ENCODE results near the gene TMEM269.

The TMEM269 gene, protein sequence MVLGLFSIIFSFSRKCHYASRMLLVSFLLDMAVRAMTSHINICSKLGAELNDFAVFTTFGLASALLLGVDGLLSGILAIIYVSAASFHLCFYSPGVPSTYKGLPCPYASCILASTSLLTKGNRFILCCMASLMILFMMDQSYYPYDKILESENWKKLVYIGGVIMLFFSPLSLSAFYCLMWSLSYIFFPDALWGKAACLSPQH

DNA sequence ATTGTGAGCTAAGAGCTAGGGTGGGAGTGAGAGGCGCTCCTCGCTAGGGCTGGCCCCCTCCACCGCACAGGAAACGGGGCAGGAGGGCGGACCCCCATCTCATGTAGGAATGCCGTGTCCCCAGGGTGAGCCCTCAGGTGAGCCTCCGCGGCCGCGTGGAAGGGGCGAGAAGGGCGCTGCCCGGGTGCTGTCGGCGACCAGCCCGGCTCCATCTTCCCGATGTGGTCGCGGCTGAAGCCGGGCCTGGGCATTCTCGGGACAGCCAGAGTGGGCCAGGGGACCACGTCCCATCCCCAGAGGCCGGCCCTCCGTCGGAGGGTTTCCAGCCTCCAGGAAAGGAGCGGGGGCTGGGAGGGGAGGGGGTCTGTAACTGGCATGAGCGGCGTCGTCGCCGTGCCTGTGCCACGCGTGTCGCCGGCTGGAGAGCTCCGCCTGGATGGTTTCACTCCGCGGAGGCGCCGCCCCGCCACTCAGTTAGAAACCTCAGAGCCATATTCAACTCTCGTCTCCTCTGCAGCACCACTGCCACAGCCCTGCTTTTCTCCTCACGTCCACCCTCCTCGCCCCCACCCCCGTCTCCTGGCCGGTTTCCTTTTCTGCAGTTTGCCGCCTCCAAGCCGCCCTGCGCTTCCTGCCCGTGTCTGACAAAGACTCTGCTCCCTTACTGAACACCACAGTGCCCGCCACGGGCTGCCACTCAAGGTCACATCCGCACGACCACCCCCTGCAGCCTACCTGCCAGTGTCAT lies at the start of gene TMEM269:
Gene TMEM269 (plus strand): TSS at position 46 of the 748 bp plus-strand sequence. CDS start 4,903 bp downstream, outside the sequence.
- in situ Hi-C loops (cut with MboI; ENCODE audit: low sequenced_read_pairs) = loop anchor here (10.0 kb wide), 1 partner anchor 290 kb away; no protein-coding TSS in a partner anchor

DNA sequence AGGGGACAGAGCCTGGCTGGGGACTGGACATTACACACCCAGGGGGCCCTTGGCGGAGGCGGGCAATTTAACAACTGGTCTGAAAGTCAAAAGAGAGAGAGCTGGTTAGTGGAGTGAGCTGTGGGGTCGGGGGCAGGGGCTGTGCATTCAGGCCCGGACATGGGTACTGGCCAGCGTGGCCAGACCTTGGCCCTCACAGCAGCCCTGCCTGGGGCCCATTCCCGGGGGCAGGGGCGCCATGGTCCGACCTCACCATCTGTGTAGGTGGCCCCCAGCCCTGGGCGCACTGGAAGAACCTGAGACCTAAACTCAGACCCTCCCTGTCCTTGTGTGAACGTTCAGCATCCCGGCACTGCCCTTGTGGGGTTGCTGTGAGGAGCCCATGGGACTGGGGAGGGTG lies 49.7 kb upstream of the TMEM269 start:
- in situ Hi-C loops (cut with MboI; ENCODE audit: low sequenced_read_pairs) = loop anchor here (10.0 to 25.0 kb wide), 2 partner anchors 220 to 573 kb away; partner anchors contain the start of genes GUCA2A and GUCA2B

DNA sequence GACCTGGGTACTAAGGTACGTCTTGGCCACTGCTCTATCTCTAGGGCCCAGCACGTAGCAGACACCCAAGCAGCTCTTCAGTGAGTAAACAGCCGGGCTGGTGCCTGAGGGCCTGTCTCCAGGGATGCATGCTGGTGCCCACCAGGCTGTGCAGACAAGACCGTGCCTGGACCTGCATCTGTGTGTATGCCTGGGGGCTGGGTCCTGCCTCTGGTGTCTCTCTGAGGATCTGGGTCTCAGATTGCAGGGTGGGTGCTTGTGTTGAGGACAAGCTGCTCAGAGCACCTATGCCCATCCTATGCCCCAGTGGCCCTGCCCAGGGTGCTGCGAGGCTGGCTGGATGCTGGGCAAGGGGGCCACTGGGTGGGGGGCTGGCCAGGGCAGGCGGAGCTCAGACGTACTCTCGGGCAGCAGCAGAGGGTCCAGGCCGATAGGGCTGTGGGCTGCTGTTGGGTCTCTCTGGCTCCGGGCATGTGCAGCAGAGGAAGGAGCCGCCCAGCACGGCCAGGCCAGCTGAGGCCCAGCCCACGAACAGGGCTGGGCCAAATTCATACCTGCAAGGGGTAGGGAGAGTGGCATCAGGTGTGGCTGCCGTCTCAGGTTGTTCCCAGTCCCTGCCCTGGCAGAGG lies 49.2 kb upstream of the TMEM269 start:
- in situ Hi-C loops (cut with MboI; ENCODE audit: low sequenced_read_pairs) = loop anchor here (10.0 to 25.0 kb wide), 2 partner anchors 221 to 573 kb away; partner anchors contain the start of genes GUCA2A and GUCA2B

DNA sequence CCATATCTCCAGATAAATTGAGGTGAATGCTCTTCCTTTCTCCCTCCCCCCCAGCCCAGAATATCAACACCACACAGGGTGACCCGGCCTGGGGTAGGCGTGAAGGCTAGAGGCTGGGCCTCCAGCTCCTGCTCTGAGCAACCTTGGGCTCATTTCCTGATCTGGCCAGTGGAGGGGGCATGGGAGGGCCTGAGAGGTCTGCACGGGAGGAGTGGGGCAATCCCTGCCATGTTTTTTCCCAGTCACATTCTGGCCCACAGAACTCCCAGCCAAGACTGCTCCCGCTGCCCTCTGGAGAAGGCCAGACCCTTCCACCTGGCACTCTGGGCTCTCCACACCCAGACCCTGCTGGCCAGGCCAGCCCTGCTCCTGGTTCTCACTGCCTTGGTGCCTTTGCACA lies 48.6 kb upstream of the TMEM269 start:
- in situ Hi-C loops (cut with MboI; ENCODE audit: low sequenced_read_pairs) = loop anchor here (10.0 to 25.0 kb wide), 2 partner anchors 221 to 574 kb away; partner anchors contain the start of genes GUCA2A and GUCA2B

DNA sequence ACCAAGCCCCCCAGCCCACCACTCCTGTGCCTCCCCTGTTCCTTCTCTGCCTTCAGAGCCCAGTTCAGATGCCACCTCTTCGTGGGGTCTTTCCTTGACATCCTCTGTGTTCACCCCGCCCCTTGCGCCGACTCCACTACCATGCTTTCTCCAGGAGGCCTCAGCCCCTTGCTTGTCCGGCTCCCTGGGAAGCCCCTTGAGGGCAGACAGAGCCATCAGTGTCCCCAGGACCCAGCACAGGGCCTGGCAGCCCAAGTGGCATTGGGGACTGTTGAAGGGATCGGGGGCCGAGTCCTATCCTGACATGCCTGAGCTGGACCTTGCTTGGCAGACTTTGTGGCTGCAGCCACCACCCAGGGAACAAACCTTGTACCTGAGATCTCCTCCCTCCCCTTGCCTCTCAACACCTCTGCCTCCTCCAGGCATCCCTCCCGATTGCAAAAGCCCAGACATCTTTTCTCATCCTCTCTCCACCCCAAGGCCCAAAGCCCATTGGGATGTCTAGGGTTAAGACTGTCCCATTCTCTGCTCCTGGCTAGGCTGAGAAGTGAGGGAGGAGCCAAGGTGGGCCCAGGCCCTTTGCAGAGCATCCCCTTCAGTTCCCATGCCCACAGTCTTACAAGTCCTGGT lies 48.1 kb upstream of the TMEM269 start:
- in situ Hi-C loops (cut with MboI; ENCODE audit: low sequenced_read_pairs) = loop anchor here (10.0 to 25.0 kb wide), 2 partner anchors 222 to 574 kb away; partner anchors contain the start of genes GUCA2A and GUCA2B

DNA sequence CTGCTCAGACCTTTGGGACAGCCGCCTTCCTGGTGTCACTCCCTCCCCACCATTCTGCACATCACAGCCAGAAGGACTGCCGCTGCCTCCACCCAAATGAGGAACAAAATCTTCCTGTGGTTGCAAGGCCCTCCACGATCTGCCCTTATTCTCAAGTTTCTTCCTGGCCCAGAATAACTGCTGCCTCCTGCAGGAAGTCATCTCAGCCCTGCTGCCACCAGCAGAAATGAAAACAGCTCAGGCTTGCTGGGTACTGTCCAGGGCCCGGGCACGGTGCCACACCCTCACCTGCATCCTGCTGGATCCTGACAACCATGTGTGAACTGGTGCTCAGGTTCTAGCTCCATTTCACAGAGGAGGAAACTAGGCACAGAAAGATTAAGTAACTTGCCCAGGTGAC lies 47.5 kb upstream of the TMEM269 start:
- in situ Hi-C loops (cut with MboI; ENCODE audit: low sequenced_read_pairs) = loop anchor here (10.0 to 25.0 kb wide), 2 partner anchors 222 to 575 kb away; partner anchors contain the start of genes GUCA2A and GUCA2B

DNA sequence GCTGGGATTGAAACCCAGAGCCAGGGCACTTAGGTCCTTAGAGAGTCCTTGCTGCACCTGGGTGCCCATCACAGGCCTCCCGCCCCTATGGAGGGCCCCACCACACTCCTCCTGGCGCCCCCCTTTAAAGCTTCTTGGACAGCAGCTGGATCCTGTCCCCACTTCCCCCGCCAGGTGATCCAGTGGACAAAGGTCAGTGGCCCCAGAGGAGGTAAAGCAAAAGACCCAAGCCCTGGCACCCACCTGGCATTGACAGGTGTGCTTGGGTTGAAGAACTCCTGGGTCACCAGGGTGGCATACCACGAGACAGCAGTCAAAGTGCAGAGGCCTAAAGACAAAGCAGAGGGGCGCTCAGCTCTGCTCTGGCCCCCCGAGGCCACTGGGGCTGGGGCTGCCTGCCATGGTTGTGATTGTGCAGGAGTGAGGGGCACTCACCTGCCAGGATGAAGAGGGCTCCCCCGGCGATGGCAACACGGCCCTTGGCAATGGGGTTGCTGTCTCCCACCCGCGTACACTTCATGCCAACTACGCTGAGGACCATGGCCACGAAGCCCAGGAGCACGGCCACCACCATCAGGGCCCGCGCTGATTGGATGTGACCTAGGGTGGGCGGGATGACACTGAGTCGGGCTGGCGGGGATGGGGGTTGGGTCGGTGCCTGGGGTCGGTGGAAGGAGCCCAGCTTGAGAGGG lies 46.7 kb upstream of the TMEM269 start:
- in situ Hi-C loops (cut with MboI; ENCODE audit: low sequenced_read_pairs) = loop anchor here (10.0 to 25.0 kb wide), 2 partner anchors 223 to 576 kb away; partner anchors contain the start of genes GUCA2A and GUCA2B

DNA sequence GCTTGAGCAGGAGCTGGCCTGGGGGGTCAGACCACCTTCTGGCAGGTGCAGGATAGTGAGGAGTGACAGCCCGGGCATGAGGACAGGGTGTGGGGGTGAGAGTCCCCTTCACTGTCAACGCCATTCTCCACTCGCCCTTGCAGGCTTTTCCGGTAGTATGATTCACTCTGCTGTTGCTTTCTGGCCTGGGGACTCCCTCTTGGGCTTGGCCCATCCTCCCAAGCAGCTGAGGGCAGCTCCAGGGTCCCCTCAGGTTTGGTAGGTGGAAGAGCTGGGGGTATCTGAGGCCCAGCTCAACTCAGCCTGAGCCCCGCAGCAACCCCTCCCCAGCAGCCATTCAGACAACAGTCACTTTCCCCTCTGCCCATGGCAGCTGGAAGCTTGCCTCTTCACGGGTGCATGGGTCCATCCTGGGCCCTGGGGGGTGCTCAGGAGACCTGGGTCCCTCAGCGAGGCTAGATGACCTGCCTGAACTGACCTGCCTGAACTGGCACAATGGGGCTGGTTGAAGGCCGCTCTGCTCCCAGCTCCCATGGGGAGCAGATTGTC lies 46.0 kb upstream of the TMEM269 start:
- in situ Hi-C loops (cut with MboI; ENCODE audit: low sequenced_read_pairs) = loop anchor here (10.0 to 25.0 kb wide), 2 partner anchors 224 to 576 kb away; partner anchors contain the start of genes GUCA2A and GUCA2B

DNA sequence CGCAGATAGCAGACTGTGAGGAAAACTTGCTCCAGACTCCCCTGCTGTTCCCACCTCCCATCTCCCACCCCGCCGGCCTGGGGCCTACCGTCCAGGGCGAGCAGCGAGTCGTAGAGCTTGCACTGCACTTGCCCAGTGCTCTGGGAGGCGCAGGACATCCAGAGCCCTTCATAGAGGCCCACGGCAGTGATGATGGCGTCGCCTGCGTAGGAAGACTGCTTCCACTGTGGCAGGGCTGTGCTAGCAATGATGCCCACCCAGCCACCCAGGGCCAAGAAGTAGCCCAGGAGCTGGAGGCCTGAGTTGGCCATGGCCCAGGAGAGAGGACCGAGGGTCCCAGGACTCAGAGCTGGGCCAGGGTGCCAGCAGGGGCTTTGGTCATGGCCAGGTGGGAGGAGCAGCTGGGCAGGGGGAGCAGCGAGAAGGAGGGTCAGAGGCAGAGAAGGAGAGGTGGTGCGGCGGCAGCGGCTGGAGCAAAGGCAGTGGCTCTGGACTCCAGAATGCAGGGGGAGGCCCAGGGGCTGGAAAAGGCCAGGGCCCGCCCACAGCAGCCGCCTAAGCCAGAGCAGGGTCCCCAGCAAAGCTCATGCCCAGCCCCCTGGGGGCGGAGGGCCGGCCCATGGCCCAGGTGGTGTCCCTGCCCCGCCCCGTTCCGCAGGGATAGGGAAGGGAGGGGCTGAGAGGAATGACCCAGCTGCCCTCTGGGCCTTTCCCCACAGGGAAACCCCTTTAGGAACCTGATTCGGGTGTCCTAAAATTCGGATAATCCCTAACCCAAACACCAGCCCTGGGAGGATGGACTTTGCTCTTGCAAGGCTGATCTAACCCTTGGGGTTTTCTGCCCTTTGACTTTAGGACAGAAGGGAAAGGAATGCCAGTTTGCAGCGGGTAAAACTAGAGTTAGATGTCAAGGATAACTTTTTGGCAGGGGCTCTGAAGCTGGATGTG lies 44.8 kb upstream of the TMEM269 start, which contains the start of gene CLDN19:
Gene CLDN19 (minus strand): TSS at position 484 of the 948 bp plus-strand sequence. CDS start 173 bp downstream, at position 311.
- in situ Hi-C loops (cut with MboI; ENCODE audit: low sequenced_read_pairs) = loop anchor here (10.0 to 25.0 kb wide), 3 partner anchors 225 to 578 kb away; partner anchors contain the start of genes GUCA2A and GUCA2B

DNA sequence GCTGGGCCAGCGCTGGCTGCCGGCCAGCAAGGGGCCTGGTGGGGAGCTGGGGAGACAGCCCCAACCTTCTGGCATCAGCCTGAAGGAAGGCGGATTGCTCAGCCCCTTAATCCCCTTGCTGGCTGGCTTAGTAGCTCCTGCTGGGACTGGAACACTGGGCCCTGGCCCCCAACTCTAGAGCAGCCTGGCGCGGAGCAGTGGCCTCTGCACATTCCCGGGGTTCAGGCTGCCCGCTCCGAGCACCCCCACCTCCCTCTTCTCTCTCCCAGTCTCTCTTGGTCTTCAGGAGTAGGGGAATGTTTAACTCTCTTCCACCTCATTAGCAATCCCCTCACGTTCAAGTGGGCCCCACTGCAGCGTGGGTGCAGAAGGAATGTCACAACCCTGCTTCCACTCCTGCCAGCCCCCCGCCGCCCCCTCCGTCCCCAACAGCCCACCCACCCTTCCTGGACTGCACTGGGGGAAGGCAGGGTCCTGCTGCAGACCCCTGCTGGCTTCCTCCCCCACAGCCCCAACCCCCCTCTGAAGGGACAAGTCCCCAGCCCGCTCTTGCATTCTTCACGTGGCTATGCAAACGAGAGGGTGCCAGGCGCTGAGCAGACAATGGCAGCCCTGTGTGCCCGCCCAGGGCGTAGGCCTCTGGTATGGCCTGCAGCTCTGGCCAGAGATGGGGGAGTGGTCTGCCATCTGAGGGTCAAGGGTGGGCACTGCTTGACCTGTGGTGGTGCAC lies 43.8 kb upstream of the TMEM269 start:
- in situ Hi-C loops (cut with MboI; ENCODE audit: low sequenced_read_pairs) = loop anchor here (10.0 to 25.0 kb wide), 2 partner anchors 396 to 579 kb away; partner anchors contain the start of genes GUCA2A and GUCA2B

DNA sequence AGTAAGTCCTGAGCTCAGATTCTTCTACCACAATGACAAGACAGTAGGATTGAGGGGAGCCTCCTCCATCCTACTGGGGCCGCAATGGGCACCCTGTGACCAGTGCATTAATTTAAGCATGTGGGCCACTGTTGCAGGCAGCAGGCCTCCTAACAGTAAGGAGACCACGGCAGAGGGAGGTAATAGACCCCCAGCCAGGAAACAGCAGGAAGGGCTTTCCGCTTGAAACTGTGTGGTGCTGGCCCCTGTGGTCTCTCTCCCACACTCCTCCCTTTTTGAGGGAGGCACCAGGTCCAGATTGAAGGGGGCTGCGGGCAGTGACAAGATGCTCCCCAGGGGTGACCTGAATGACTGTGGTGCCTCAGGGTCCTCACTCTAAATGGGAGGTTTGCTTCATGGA lies 43.1 kb upstream of the TMEM269 start:
- in situ Hi-C loops (cut with MboI; ENCODE audit: low sequenced_read_pairs) = loop anchor here (10.0 to 25.0 kb wide), 2 partner anchors 397 to 579 kb away; partner anchors contain the start of genes GUCA2A and GUCA2B

DNA sequence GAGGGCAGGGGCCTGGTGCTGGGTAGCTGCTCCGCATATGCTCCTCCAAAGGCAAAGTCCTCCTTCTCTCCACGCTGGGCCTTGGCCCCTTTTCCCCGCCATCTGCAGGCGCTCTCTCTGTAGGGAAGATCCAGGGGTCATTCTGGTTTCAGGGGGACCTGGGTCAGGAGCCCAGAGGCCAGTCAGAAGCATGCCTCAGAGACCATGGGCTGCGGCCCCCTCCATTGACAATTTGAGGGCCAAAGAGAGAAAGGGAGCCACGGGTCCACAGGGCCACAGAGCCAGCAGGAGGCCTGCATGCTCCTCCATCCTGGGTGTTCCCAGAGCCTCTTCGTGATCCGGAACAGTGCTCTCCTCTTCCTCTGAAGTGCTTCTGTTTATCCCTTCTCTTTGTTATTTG lies 42.6 kb upstream of the TMEM269 start:
- in situ Hi-C loops (cut with MboI; ENCODE audit: low sequenced_read_pairs) = loop anchor here (10.0 to 25.0 kb wide), 2 partner anchors 397 to 580 kb away; partner anchors contain the start of genes GUCA2A and GUCA2B

DNA sequence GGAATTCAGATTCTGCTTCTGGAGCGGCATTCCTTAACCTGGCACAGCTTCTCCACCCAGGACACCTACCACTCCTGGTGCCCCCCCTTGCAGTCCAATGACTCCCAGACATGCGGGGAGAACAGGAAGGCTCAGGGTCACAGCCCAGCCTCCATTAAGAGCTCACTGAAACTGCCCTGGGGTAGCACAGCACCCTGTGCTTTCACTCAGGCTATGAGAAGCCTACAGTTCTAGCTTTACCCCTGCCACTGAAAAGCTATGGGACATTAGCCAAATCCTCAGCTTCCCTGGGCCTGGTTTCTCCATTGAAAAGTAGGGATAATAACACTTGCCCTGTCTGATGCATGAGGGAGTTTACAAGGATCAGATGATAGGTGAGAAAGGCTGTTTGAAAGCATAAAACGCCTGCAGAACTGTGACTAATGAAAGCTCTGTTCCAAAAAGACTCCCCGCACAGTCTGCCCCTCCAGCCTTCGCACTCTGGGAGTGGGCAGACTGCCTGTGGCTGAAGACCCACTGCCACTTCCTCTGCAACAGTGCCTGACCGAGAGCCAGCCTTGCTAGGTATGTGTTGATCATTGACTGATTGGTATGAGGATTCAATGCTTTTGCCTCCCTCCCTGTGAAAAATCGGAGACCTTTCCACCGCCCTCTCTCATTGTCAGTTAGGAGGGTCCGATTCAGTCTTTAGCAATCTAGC lies 42.0 kb upstream of the TMEM269 start:
- in situ Hi-C loops (cut with MboI; ENCODE audit: low sequenced_read_pairs) = loop anchor here (10.0 to 25.0 kb wide), 2 partner anchors 398 to 580 kb away; partner anchors contain the start of genes GUCA2A and GUCA2B

DNA sequence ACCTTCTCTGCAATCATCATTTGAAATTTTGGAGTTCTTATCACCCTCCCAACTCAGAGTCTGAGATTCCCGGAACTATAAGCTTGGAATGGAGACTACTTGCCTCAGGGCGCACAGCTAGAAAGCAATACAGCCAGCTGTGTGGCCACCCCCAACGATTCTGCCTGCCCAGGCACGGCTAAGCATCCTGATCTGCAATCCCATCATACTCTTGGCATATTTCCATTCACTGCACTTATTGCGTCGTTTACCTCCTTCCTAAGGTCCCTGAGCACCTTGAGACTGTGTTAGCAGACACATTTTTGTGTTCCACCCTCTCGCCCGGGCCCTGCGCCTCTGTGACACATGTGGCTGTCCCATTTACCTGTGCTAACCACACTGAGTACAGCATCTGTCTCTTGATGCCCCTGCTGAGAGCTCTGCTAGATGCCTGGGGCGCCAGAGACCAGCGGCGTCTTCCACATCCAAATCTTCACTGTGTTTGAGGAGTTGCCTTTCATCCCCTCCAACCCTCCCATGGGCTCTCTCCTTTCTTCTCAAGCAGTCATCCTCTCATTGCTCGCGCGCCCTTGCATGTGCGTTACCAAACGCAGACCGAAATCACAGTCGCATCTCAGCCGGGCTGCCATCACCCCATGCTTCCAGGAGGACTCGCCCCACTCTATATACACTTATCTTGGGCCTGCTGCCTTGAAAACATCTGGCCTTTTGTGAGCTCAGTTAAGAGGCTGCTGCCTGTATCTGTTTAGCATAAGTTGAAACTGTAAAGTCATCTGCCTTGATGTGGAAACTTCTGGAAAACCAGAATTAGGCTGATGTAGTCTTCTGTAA lies 41.3 kb upstream of the TMEM269 start:
- in situ Hi-C loops (cut with MboI; ENCODE audit: low sequenced_read_pairs) = loop anchor here (10.0 to 25.0 kb wide), 2 partner anchors 399 to 581 kb away; partner anchors contain the start of genes GUCA2A and GUCA2B

DNA sequence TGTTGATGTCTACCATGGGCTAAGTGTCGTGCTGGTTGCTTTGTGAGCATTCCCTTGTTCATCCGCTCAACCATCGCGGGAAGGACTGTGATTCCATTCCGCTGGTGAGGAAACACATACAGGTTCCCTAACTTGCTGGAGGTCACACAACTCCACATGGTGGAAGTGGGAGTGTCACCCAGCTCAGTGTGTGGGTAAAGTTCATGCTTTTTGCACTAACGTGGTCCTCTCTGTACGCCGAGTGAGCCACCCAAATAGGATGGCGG lies 40.7 kb upstream of the TMEM269 start:
- in situ Hi-C loops (cut with MboI; ENCODE audit: low sequenced_read_pairs) = loop anchor here (10.0 to 25.0 kb wide), 2 partner anchors 399 to 582 kb away; partner anchors contain the start of genes GUCA2A and GUCA2B

DNA sequence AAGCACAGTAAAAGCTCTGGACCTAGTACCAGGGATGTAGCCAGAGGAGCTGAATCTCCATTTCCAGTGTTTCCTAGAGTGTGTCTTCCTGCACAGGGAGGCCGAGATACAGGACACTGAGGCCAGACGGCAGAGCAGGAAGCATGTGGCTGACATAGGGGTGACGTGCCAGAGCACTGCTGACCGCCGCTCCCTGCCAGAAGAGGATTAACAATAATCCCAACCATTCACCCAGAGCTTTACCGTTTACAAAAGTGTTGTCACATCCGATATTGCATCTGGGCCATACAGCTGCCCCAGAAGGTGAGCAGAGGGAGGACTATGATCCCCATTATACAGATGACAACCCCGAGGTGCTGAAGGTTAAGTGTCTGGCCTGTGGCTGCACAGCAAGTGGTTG lies 38.9 kb upstream of the TMEM269 start:
- in situ Hi-C loops (cut with MboI; ENCODE audit: low sequenced_read_pairs) = loop anchor here (10.0 to 25.0 kb wide), 2 partner anchors 401 to 584 kb away; partner anchors contain the start of genes GUCA2A and GUCA2B
